MM.1S (cell line): Measurements from ENCODE around the gene MFAP3L.

Experiments used
- DNase-seq: peaks from one replicate; pipeline ENCODE4 v3.0.0-alpha.2; 2015
- H2AFZ ChIP-seq: fragments of 300-600 bp; sonication (generic); 2 replicates; pipeline ENCODE4 v1.6.0; 2016; ENCODE audit warnings: antibody characterized with exemption, low read length
- H3F3A ChIP-seq: fragments of 300-600 bp; sonication (generic); 2 replicates; pipeline ENCODE4 v1.6.1; 2016; ENCODE audit warnings: mild to moderate bottlenecking, antibody characterized with exemption, low read length, moderate library complexity, mixed read lengths; ENCODE audit not compliant: insufficient read depth
- H3K27ac ChIP-seq: fragments of 300-600 bp; sonication (generic); 2 replicates; pipeline ENCODE4 v1.5.1; 2016; ENCODE audit warnings: mild to moderate bottlenecking, low read length
- H3K27me3 ChIP-seq: fragments of 300-600 bp; sonication (generic); replicated peaks from 2 replicates; pipeline ENCODE4 v1.6.0; 2016; ENCODE audit warnings: low read length; ENCODE audit not compliant: insufficient read depth
- H3K36me3 ChIP-seq: fragments of 300-600 bp; sonication (generic); replicated peaks from 2 replicates; pipeline ENCODE4 v1.6.1; 2016; ENCODE audit warnings: mild to moderate bottlenecking, low read length, mixed read lengths; ENCODE audit not compliant: insufficient read depth
- H3K4me1 ChIP-seq: fragments of 300-600 bp; sonication (generic); 2 replicates; pipeline ENCODE4 v1.6.1; 2016; ENCODE audit warnings: low read length, mixed read lengths
- H3K4me2 ChIP-seq: fragments of 300-600 bp; sonication (generic); 2 replicates; pipeline ENCODE4 v1.6.0; 2016; ENCODE audit warnings: low read depth, low read length
- H3K4me3 ChIP-seq: fragments of 300-600 bp; sonication (generic); 2 replicates; pipeline ENCODE4 v1.5.1; 2016; ENCODE audit warnings: low read length, mixed read lengths
- H3K79me2 ChIP-seq: fragments of 300-600 bp; sonication (generic); 2 replicates; pipeline ENCODE4 v1.6.1; 2016; ENCODE audit warnings: mixed run types, low read length, mixed read lengths
- H3K9ac ChIP-seq: fragments of 300-600 bp; sonication (generic); 2 replicates; pipeline ENCODE4 v1.6.1; 2016; ENCODE audit warnings: low read length, mixed read lengths
- H3K9me2 ChIP-seq: fragments of 300-600 bp; sonication (generic); replicated peaks from 2 replicates; pipeline ENCODE4 v1.6.1; 2016; ENCODE audit warnings: mild to moderate bottlenecking, low read length, mixed read lengths; ENCODE audit not compliant: insufficient read depth
- H3K9me3 ChIP-seq: fragments of 300-600 bp; sonication (generic); replicated peaks from 2 replicates; pipeline ENCODE4 v1.6.1; 2016; ENCODE audit warnings: mild to moderate bottlenecking, low read length, mixed read lengths; ENCODE audit not compliant: insufficient read depth
- H4K20me1 ChIP-seq: fragments of 300-600 bp; sonication (generic); 2 replicates; pipeline ENCODE4 v1.6.1; 2016; ENCODE audit warnings: mild to moderate bottlenecking, low read length, moderate library complexity, mixed read lengths; ENCODE audit not compliant: insufficient read depth
- EZH2 ChIP-seq: fragments of 300-600 bp; sonication (generic); optimal IDR thresholded peaks from 2 replicates; pipeline ENCODE3; 2017; ENCODE audit warnings: low read depth, mild to moderate bottlenecking, antibody characterized with exemption, low read length, mixed read lengths
- EZH2phosphoT487 ChIP-seq: fragments of 300-600 bp; sonication (generic); IDR thresholded peaks from 2 replicates; pipeline ENCODE4 v1.6.1; 2018; ENCODE audit warnings: antibody characterized with exemption, low read length
- TF ChIP-seq, protein P1 (sequence below): fragments of 300-600 bp; sonication (generic); IDR thresholded peaks from 2 replicates; pipeline ENCODE4 v1.5.1; 2016; ENCODE audit warnings: antibody characterized with exemption, low read length, mixed read lengths

Gene MFAP3L

DNA sequence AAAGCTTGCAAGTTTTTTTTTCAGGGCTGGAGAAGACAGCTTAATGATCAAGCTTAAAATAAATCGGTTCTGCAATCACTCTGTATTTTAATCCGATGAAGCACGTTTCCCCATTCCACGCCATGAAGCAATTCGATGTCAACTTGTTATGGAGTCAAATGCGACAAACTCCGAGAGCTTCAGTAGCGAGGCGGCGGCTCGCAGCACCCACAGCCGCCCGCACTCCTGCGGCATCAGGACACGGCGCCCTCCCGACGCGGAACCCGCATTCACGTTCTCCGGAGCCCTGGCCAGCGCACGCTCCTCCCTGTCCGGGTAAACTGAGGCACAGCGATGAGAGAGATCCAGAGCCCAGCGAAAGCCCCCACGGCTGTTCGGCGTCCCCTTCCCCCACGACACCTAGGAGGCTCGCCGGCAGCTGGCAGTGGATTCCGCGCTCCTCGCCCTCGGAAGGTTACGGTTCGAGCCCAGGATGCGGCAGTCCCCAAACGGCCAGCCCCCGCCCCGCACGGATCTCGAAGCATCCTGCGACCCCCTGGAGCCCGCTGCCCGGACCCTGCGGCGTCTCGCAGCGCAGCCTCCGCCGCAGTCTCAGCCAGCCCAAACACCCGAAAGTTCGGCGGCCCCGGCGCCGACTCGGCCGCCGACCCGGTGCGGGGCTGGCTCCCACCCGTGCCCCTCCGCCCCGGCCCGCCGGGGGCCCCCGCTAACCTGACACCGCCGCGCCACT is 507 bp downstream of the MFAP3L start:
- Histone ChIP-seq H3K36me3 (no peaks in the 10 kb centered on the region), H3K27ac (no peak overlapping the region), H3K9me3 (no peaks in the 10 kb centered on the region), H3K4me1 (peaks cover 3% of the 10 kb centered on the region; the same call in 1 of the 2 replicates), H3K9ac (peak overlapping the region; percentile 17; the same call in 1 of the 2 replicates), H3F3A (peaks cover 6% of the 10 kb centered on the region), H4K20me1 (no peaks in the 10 kb centered on the region), H2AFZ (peak overlapping the region; percentile 51; the same call in 1 of the 2 replicates), H3K4me2 (peak overlapping the region; percentile 58), H3K27me3 (no peaks in the 10 kb centered on the region), H3K79me2 (no peaks in the 10 kb centered on the region), H3K4me3 (peak overlapping the region; percentile 43), H3K9me2 (no peaks in the 10 kb centered on the region)
- TF ChIP-seq, protein P1, sequence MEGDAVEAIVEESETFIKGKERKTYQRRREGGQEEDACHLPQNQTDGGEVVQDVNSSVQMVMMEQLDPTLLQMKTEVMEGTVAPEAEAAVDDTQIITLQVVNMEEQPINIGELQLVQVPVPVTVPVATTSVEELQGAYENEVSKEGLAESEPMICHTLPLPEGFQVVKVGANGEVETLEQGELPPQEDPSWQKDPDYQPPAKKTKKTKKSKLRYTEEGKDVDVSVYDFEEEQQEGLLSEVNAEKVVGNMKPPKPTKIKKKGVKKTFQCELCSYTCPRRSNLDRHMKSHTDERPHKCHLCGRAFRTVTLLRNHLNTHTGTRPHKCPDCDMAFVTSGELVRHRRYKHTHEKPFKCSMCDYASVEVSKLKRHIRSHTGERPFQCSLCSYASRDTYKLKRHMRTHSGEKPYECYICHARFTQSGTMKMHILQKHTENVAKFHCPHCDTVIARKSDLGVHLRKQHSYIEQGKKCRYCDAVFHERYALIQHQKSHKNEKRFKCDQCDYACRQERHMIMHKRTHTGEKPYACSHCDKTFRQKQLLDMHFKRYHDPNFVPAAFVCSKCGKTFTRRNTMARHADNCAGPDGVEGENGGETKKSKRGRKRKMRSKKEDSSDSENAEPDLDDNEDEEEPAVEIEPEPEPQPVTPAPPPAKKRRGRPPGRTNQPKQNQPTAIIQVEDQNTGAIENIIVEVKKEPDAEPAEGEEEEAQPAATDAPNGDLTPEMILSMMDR, result no peak
- TF ChIP-seq EZH2, result no peak
- TF ChIP-seq EZH2phosphoT487, result no peak
- no peak for DNase-seq

DNA sequence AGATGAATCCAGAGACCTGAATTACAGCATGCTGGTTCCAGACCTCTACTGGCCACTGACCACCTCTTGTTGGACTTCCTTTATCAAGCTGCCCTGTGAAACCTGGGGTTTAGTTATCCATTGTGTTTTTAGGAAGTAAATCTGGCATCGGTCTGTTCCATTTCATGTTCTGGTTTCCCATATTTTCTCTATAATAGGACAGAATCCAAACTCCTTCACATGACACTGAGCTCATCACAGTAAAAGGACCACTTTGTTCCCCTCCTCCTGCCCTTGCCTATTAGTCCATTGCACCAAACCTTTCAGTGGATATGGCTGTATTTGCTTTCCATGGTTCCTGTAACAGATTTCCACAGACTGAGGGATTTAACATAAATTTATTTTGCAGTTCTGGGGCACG is 4.0 kb downstream of the MFAP3L start:
- H3K79me2 ChIP-seq, result no peaks in the 10 kb centered on the region
- no peak overlapping the region for H2AFZ ChIP-seq
- no peaks in the 10 kb centered on the region for H3K36me3 ChIP-seq
- no peaks in the 10 kb centered on the region for H3K9me3 ChIP-seq
- H3K27me3 ChIP-seq, result no peaks in the 10 kb centered on the region
- H3K4me2 ChIP-seq, result no peak overlapping the region
- no peaks in the 10 kb centered on the region for H3K4me1 ChIP-seq
- TF ChIP-seq, protein P1, result no peak
- TF ChIP-seq EZH2phosphoT487 (no peak), EZH2 (no peak)
- no peak overlapping the region for H3K9ac ChIP-seq
- H3K4me3 ChIP-seq, result no peak overlapping the region
- H3K27ac ChIP-seq, result no peak overlapping the region
- no peak for DNase-seq
- no peaks in the 10 kb centered on the region for H3K9me2 ChIP-seq
- no peaks in the 10 kb centered on the region for H4K20me1 ChIP-seq
- peaks cover 6% of the 10 kb centered on the region for H3F3A ChIP-seq

DNA sequence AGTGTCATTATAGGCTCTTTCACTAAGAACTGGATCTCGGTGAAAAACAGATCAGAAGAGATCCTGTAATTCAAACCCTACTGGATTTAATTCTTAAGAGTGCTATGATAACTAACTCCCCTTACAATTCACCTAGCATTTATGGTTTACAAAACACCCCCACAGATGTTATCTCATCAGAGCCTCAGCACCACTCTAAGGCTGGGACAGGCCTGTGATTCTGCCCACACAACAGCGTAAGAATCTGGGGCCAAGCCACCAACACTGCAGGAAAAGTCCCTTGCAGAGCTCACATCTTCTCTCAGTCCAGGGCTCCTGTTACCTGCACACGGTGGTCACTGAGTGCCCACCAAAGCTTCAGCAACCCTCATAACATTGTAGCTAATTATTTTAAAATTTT is 8.9 kb downstream of the MFAP3L start:
- DNase-seq, result no peak
- Histone ChIP-seq H3K9ac (no peak overlapping the region), H3K36me3 (no peaks in the 10 kb centered on the region), H3K27ac (no peak overlapping the region), H3K9me2 (no peaks in the 10 kb centered on the region), H3K4me1 (no peaks in the 10 kb centered on the region), H3K4me2 (no peak overlapping the region), H3K4me3 (no peak overlapping the region), H3F3A (no peaks in the 10 kb centered on the region), H3K27me3 (no peaks in the 10 kb centered on the region), H2AFZ (no peak overlapping the region), H3K9me3 (no peaks in the 10 kb centered on the region), H4K20me1 (no peaks in the 10 kb centered on the region), H3K79me2 (no peaks in the 10 kb centered on the region)
- no peak for TF ChIP-seq EZH2phosphoT487
- TF ChIP-seq EZH2, result no peak
- TF ChIP-seq, protein P1, result no peak
